GM21619 (cell line): Measurements from ENCODE around the gene CPT2.

ENCODE experiments used
- ATAC-seq: cut with Tn5 transposase; IDR thresholded peaks from one replicate; pipeline ENCODE4 v1.9.1; 2021; ENCODE audit not compliant: unreplicated experiment

CPT2 gene

GRCh38 chr1:53260631-53261247 lies 64.1 kb downstream of the CPT2 start:
- no peak for ATAC-seq

- ATAC-seq, result no peak
Measured at GRCh38 chr1:53262000-53262399, 65.4 kb downstream of the CPT2 start.
